COLO668 (cell line): Measurements from ENCODE around the gene SUV39H1.
"Not testable (repeated sequence)": the region's sequence is repeated elsewhere in the genome, so short reads cannot be mapped to it uniquely, and the experiment has no call there.

Experiments used
- DNase-seq: peaks from one replicate; lab custom pipeline; 2025; ENCODE audit not compliant: unreplicated experiment; lab: John Stamatoyannopoulos, UW

The SUV39H1 gene

GRCh38 chrX:48696301-48696908 lies at the start of gene SUV39H1:
Gene SUV39H1, plus strand, starts transcription at chrX:48696734. Its CDS starts 51 bp downstream, at chrX:48696785.
- DNase-seq = peak; percentile 95

GRCh38 chrX:48648336-48648751 lies 48.2 kb upstream of the SUV39H1 start:
- peak; percentile 3 for DNase-seq

- DNase-seq = no peak
Observed at GRCh38 chrX:48649102-48649501, 47.4 kb upstream of the SUV39H1 start.

- not testable (repeated sequence) for DNase-seq
Observed at GRCh38 chrX:48652055-48652579, 44.4 kb upstream of the SUV39H1 start.

- not testable (repeated sequence) for DNase-seq
Observed at GRCh38 chrX:48654746-48655145, 41.8 kb upstream of the SUV39H1 start.

GRCh38 chrX:48659686-48660085 lies 36.8 kb upstream of the SUV39H1 start:
- DNase-seq = not testable (repeated sequence)

- DNase-seq = no peak
Observed at GRCh38 chrX:48663241-48663640, 33.3 kb upstream of the SUV39H1 start.

- no peak for DNase-seq
Observed at GRCh38 chrX:48664156-48664555, 32.4 kb upstream of the SUV39H1 start.

GRCh38 chrX:48665991-48666390 lies 30.5 kb upstream of the SUV39H1 start:
- no peak for DNase-seq

GRCh38 chrX:48666649-48667048 lies 29.9 kb upstream of the SUV39H1 start:
- no peak for DNase-seq

- no peak for DNase-seq
Observed at GRCh38 chrX:48667509-48667908, 29.0 kb upstream of the SUV39H1 start.

- not testable (repeated sequence) for DNase-seq
Observed at GRCh38 chrX:48668187-48668586, 28.3 kb upstream of the SUV39H1 start.

GRCh38 chrX:48676106-48676892 lies 20.2 kb upstream of the SUV39H1 start:
- DNase-seq = peak; percentile 92

GRCh38 chrX:48676893-48677270 lies 19.7 kb upstream of the SUV39H1 start:
- DNase-seq = peak; percentile 41

GRCh38 chrX:48677516-48677915 lies 19.0 kb upstream of the SUV39H1 start:
- no peak for DNase-seq

GRCh38 chrX:48680467-48680866 lies 16.1 kb upstream of the SUV39H1 start:
- not testable (repeated sequence) for DNase-seq

GRCh38 chrX:48680925-48681324 lies 15.6 kb upstream of the SUV39H1 start:
- not testable (repeated sequence) for DNase-seq

GRCh38 chrX:48681539-48682183 lies 14.9 kb upstream of the SUV39H1 start:
- no peak for DNase-seq

GRCh38 chrX:48682795-48683194 lies 13.7 kb upstream of the SUV39H1 start:
- DNase-seq = not testable (repeated sequence)

GRCh38 chrX:48683411-48683982 lies 13.0 kb upstream of the SUV39H1 start, which contains the start of gene WAS:
Gene WAS, plus strand, starts transcription at chrX:48683799. Its CDS starts 55 bp downstream, at chrX:48683854.
- DNase-seq = no peak

GRCh38 chrX:48684134-48684533 lies 12.4 kb upstream of the SUV39H1 start:
- DNase-seq = no peak
